ENCODE data around the gene CFAP46. TPM values are rescaled to one million over a fixed set of nuclear protein-coding genes. Genes with fewer than 3 reads are reported as not detected.

CFAP46 gene
- total and polyA plus RNA-seq, 2 experiments from 2014 or later: 2.2 to 2.4 TPM

- H2AFZ ChIP-seq: no peak overlapping the region
- DNase-seq (ENCODE audit: low spot score): no peak
- 94% methylated on average over 29 of the region's 30 CpGs for WGBS (ENCODE audit: low lambda C conversion rate, missing lambda C conversion rate)
- no peaks in the 10 kb centered on the region for H3K9me2 ChIP-seq (replicated peaks; ENCODE audit: insufficient read depth)
- H3K4me1 ChIP-seq (ENCODE audit: insufficient read depth): no peaks in the 10 kb centered on the region
- no peaks in the 10 kb centered on the region for H3K9me3 ChIP-seq (ENCODE audit: low read depth)
- no peak overlapping the region for H3K4me3 ChIP-seq
- TF ChIP-seq EZH2phosphoT487 (IDR thresholded peaks at IDR 0.05; ENCODE audit: low read depth, severe bottlenecking, unreplicated experiment) (no peak), EZH2 (IDR thresholded peaks at IDR 0.05; ENCODE audit: borderline replicate concordance) (no peak), CTCF (IDR thresholded peaks at IDR 0.05; ENCODE audit: poor library complexity) (no peak)
- no peaks in the 10 kb centered on the region for H3K79me2 ChIP-seq
- H3K4me2 ChIP-seq: no peak overlapping the region
- H3K36me3 ChIP-seq (replicated peaks; ENCODE audit: insufficient read depth, low read depth): no peaks in the 10 kb centered on the region
- H3K27ac ChIP-seq: no peak overlapping the region
- H4K20me1 ChIP-seq (ENCODE audit: insufficient read depth, poor library complexity, severe bottlenecking): no peaks in the 10 kb centered on the region
- H3K27me3 ChIP-seq: no peaks in the 10 kb centered on the region
Observed at GRCh38 chr10:132899054-132899750, 43.2 kb downstream of the CFAP46 start.

- Histone ChIP-seq H3K79me2 (no peaks in the 10 kb centered on the region), H3K4me2 (no peak overlapping the region), H3K9me2 (replicated peaks; ENCODE audit: insufficient read depth) (no peaks in the 10 kb centered on the region), H4K20me1 (ENCODE audit: insufficient read depth, poor library complexity, severe bottlenecking) (no peaks in the 10 kb centered on the region), H3K27me3 (no peaks in the 10 kb centered on the region), H3K27ac (no peak overlapping the region), H3K4me1 (ENCODE audit: insufficient read depth) (peaks cover under 1% of the 10 kb centered on the region), H2AFZ (no peak overlapping the region), H3K4me3 (no peak overlapping the region), H3K9me3 (ENCODE audit: low read depth) (no peaks in the 10 kb centered on the region), H3K36me3 (replicated peaks; ENCODE audit: insufficient read depth, low read depth) (no peaks in the 10 kb centered on the region)
- TF ChIP-seq EZH2phosphoT487 (IDR thresholded peaks at IDR 0.05; ENCODE audit: low read depth, severe bottlenecking, unreplicated experiment) (no peak), EZH2 (IDR thresholded peaks at IDR 0.05; ENCODE audit: borderline replicate concordance) (no peak), CTCF (IDR thresholded peaks at IDR 0.05; ENCODE audit: poor library complexity) (no peak)
- no peak for DNase-seq (ENCODE audit: low spot score)
- WGBS (ENCODE audit: low lambda C conversion rate, missing lambda C conversion rate): 89% methylated on average over 12 of the region's 12 CpGs
Observed at GRCh38 chr10:132898391-132899053, 43.8 kb downstream of the CFAP46 start.

GRCh38 chr10:132897516-132898381, 44.6 kb downstream of the CFAP46 start:
- H3K9me2 ChIP-seq (replicated peaks; ENCODE audit: insufficient read depth): no peaks in the 10 kb centered on the region
- H3K9me3 ChIP-seq (ENCODE audit: low read depth): no peaks in the 10 kb centered on the region
- no peak for TF ChIP-seq EZH2 (IDR thresholded peaks at IDR 0.05; ENCODE audit: borderline replicate concordance)
- H2AFZ ChIP-seq: no peak overlapping the region
- H3K36me3 ChIP-seq (replicated peaks; ENCODE audit: insufficient read depth, low read depth): no peaks in the 10 kb centered on the region
- H3K4me3 ChIP-seq: no peak overlapping the region
- H3K27me3 ChIP-seq: no peaks in the 10 kb centered on the region
- WGBS (ENCODE audit: low lambda C conversion rate, missing lambda C conversion rate): 84% methylated on average over 16 of the region's 16 CpGs
- H4K20me1 ChIP-seq (ENCODE audit: insufficient read depth, poor library complexity, severe bottlenecking): no peaks in the 10 kb centered on the region
- no peak for DNase-seq (ENCODE audit: low spot score)
- no peak overlapping the region for H3K27ac ChIP-seq
- H3K79me2 ChIP-seq: no peaks in the 10 kb centered on the region
- peaks cover 9% of the 10 kb centered on the region for H3K4me1 ChIP-seq (ENCODE audit: insufficient read depth)
- H3K4me2 ChIP-seq: no peak overlapping the region

Data from hepatocyte (in vitro differentiated cells).